T1000 (cell line): ENCODE measurements around the gene SERPINB11.
"Not testable (repeated sequence)": the region's sequence is repeated elsewhere in the genome, so short reads cannot be mapped to it uniquely, and the experiment has no call there.

Experiments used
- DNase-seq: peaks from one replicate; lab custom pipeline; 2025; ENCODE audit warnings: mixed read lengths; lab: John Stamatoyannopoulos, UW

The SERPINB11 gene

DNA sequence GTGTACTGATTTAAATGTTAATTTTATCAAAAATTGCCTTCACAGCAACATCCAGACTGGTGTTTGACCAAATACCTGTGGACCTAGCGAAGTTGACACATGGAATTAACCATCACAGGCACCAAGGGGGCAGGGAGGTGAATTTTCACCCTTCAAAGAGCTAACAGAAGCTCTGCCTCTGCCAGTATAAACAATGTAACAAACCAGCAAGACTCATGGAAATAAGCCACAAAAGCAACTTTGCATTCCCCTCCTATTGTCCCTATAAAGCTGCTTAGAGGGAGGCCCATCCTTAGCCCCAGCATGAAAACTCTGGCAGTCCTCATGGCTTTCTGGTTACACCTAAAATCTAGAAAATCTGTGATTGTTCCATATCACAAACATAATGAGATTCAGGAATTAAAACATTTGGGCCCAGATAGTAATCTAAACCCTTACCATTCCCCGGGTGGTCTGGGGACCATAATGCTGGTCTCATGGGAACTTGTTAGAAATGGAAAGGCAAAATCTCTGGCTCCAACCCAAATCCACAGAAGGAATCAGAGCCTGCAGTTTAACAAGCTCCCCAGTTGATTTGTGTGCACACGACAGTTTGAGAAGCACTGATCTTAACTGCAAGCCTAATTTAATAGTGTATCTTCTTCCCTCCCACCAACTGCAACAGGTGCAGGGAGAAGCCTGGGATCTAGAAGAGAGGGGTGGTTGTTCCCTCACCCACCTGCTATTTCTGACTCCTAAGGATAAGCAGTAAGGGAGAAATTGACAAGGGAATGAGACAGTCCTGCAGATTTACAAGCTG is 23.1 kb downstream of the SERPINB11 start:
- no peak for DNase-seq

DNA sequence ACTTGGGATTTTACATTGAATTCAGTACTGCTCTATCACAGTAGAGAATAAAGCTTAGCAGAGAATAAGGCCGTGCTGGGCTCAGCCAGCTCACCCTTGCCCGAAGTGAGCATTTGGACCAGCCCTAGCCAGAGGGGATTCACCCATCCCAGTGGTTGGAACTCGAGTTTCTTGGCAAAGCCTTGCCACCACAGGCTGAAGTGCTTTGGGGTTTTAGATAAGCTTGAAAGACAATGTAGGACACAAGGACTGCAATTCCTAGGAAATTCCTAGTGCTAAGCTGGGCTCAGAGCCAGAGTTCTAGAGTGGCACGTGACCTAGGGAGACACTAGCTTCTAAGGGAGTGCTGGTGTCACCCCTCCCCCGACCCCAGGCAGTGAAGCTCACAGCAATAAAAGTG is 28.0 kb downstream of the SERPINB11 start:
- DNase-seq = no peak

DNA sequence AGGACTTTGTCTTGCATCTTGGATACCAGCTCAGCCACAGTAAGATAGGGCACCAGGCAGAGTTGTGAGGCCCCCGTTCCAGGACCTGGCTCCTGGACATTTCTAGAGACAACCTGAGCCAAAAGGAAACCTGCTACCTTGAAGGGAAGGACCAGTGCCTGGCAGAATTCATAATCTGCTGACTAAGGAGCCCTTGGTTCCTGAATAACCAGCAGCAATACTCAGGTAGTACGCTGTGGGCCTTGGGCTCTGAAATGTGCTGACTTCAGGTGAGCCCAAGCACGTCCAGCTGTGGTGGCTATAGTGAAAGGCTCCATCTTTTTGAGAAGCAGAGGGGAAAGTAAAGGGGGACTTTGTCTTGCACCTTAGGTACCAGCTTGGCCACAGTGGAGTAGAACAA is 28.5 kb downstream of the SERPINB11 start:
- DNase-seq = no peak

DNA sequence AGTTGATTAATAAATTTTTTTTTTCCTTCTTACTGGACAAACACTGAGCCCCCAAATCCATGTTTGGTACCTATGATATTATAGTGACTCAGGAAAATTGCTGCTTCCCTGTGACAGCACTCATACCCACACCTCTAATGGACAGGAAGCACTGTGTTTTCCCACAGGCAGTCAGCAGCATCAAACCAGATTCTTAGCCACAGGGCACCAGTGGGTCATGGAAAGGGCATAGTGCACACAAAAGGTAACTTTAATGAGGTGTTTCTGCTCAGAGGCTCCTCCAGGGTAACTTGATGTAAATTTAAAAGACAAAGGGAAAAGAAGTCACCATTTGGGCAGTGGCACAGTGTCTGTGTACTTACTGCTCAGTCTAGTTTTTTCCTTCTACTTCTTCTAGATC is 34.1 kb downstream of the SERPINB11 start:
- DNase-seq = no peak

DNA sequence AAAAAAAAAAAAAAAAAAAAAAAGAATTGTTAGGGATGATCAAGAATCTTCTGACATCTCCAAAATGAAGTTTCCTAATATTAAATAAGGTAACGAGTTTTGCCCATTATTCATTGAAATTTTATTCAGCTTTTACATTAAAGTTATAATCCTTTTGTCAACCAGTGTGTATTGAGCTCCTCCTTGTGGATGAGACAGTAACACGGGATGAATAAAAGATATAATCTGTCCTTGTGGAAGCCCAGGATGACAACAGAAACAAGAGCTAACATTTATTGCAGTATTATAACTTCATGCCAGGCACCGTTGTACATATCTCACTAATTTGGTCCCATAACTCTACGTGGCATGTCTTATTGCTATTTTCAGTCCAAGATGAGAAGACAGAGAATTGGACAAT is 39.0 kb downstream of the SERPINB11 start:
- peak; percentile 1 for DNase-seq

DNA sequence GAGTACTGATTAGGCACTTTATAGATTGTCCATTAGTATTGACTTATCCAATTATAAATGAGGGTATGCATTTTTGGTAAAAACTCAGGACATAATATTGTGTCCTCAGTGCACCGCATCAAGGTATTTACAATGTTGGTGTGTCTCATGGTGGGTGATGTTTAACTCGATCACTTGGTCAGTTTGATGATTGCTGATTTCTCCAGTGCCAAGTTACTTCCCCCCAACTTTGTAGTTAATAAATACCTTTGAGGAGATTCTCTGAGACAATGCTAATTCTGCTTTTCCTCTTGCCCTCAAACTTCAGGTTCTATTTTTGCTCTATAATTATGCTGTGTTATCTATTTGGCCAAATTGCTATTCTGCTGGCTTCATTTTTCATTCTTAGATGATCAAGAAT is 44.2 kb downstream of the SERPINB11 start:
- DNase-seq = no peak

DNA sequence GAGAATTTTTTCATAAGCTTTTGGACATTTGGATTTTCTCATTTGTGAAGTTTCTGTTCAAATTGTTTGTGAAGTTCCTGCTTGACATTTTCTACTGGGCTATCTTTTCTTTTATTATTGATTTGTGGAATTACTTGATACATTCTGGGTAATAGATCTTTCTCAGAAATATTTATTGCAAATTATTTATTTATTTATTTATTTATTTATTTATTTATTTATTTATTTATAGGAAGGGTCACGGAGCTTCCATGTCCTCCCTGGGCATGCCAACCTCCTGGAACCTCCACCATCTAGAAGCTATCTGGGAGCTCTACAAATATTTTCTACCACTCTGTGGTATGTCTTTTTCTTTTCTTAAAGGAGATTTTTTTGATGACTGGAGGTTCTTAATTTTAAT is 46.7 kb downstream of the SERPINB11 start:
- DNase-seq = no peak

DNA sequence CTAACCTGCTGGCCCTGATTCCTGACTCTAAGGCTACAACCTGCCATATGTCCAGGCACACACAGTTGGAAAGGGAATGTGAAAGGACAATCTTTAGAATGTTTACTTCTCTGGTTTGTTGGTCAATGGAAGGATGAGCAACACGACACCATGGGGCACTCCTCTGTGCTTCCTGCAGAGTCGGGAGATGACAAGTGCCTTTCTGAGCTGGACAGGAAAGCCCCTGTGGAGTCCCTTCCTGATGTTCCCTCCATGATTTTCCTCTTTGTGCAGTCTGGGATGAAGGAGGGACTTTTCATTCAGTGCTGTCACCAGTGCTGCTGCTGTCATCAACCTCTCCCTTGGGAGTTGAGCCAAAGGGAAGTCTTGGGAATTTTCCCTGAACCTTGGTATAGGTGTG is 49.9 kb downstream of the SERPINB11 start:
- DNase-seq = no peak

DNA sequence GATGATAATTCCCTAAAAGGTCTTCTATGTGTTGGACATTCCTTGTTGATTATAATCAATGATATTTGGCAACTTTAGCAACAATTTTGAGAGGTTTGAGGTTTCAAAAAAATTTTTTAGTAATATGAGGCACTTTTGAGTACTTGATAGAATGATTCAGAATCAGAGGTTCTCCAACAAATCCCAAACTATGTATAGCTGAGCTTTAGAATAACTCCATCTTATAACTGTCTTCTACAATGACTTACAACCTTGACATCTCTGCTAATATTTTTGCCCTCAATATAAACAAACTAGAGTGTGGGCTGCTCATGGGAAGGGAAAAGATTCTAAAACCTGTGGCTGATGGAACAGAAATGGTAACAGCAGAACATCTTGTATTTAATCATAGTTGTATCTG is 50.9 kb downstream of the SERPINB11 start:
- DNase-seq = no peak

DNA sequence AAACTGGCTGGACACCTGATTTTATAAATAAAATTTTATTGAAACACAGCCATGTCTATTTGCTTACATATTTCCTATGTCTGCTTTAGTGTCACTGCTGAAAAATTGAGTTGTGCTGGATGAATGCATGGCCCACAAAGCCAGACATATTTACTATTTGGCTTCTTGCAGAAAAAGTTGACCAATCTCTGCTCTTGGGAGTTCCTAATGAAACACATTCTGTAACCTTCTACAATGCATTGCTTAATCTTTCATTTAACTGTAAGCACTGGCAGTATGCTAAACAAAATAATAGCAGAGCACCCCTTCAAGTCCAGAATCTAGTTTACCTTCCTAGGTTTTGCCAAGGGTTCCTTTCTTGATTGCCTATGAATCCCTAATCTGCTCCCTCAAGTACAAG is 54.8 kb downstream of the SERPINB11 start:
- no peak for DNase-seq

DNA sequence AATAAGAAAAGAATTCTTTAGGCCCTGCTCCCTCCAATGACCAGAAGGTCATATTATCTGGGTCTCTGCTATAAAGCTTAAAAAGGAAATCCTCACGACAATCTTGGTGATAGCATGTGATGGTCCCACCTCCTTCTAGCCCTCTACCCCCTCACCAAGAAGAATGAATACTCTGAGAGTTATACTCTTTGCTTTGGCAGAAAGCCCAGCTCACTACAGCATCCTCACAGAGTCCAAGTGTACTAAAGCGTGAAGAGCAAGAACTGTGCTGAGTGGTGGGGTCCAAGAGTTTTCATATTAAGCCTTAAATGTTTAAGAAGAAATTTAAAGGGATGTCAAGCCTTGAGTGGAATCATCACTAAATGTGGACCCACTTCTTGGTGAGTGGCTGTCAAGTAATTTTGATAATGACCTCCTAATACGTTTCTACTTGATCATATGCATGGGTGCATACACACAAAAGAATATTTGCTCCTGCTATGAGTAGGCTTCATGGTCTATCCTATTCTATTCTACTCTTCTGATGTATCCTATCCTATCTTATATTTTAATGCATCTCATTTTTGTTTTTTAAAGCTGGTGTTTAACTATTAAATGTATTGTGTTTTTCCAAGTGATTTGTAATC is 56.0 kb downstream of the SERPINB11 start:
- no peak for DNase-seq

DNA sequence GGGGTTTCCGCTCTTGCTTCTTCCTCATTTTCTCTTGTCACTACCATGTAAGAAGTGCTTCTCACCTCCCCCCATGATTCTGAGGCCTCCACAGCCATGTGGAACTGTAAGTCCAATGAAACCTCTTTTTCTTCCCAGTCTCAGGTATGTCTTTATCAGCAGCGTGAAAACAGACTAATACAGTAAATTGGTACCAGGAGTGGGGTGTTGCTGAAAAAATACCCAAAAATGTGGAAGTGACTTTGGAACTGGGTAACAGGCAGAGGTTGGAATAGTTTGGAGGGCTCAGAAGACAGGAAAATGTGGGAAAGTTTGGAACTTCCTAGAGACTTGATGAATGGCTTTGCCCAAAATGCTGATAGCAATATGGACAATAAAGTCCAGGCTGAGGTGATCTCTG is 57.0 kb downstream of the SERPINB11 start:
- DNase-seq = not testable (repeated sequence)

DNA sequence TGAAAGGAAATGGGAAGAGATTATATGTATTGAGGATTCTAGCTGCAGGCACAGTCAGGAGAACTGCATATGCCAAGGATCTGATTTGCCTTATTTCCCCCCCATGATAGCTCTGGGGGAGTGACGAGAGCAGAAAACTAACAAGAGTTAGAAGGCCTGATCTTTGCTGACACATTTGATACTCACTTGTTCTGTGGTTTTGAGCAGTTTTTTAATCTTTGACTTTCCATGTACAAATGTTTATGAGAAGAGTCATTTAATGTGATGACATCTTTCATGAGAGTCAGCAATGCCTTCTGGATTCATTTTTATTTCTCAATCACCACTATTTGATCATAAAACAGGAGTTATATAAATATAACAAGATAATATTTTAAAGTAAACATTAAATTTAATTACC is 59.8 kb downstream of the SERPINB11 start:
- DNase-seq = peak; percentile 18

DNA sequence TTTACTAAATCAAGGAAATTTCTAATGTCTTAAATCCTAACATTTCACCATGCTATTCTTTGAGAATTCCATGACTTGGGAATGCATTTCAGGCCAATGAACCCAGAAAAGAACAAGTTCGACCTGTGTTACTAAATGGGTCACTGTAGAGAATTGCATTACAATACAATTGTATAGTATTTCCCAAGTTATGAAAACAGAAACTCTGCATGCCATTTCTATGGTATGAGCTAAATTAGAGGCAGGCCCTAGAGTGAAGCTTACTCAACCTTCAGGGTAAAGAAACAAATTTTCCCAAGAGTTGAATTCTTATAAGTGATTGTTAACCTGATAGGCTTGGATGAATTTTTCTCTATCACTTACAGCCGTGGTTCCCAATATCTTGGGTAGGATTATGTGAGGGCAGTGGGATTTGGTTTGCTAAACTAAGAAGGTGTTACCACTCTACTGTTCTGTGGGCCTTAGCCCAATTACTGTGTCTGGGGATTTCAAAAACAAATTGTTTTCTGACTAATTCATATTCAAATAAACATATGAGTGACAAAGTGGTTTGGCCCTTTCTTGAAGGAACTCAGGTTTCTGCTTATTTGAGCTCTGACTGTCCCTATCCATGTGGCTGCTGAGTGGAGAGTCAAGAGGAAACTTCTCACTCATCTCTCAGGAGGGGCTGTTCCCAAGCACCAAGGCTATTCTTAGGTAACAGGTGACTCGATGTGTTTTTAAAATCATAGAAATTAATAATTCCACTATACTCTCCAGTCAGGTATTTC is 61.3 kb downstream of the SERPINB11 start:
- no peak for DNase-seq

DNA sequence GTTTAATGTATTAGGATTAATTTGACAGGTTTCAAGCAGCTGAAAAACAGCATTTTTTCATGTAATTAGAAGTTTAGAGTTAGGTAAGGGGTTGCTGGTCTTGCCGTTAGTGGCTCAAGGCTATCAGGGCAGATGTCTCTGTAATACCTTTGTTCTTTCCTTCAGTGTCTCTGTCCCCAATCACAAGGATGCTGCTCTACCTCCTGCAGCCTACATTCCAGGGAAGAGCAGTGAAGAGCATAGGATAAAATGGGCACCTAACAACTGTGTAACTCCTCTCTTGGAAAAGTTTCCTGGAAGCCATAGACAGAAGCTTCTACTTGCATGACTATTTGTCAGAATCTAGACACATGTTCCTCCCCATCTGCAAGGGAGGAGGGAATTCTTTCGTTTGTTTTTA is 63.1 kb downstream of the SERPINB11 start:
- DNase-seq = no peak
